GM12891 (cell line): ENCODE results near the gene CPM.

Experiments used
- POLR2A ChIP-seq: IDR thresholded peaks from 2 replicates; pipeline ENCODE4 v1.6.1; 2011; ENCODE audit warnings: low read depth, low read length, control low read depth
- POLR2AphosphoS5 ChIP-seq: IDR thresholded peaks from 2 replicates; pipeline ENCODE4 v1.6.1; 2011; ENCODE audit warnings: low read depth, low read length, control low read depth
- TAF1 ChIP-seq: IDR thresholded peaks from 2 replicates; pipeline ENCODE4 v1.6.1; 2011; ENCODE audit warnings: low read depth, low read length, control low read depth

- no peak for TF ChIP-seq POLR2A
- TF ChIP-seq POLR2AphosphoS5: no peak
- TF ChIP-seq TAF1: no peak
These were observed 76.5 kb downstream of the CPM start for GRCh38 chr12:68856510-68856909.
